Muscle layer of duodenum (tissue), 2 donors: Measurements from ENCODE around the gene ST8SIA5.
"Not testable (repeated sequence)": the region's sequence is repeated elsewhere in the genome, so short reads cannot be mapped to it uniquely, and the experiment has no call there.

Experiments
- H3K27ac ChIP-seq: one replicate; pipeline ENCODE4 v1.7.0; 2013; ENCODE audit warnings: mild to moderate bottlenecking, low read length
- H3K27me3 ChIP-seq: one replicate; pipeline ENCODE4 v1.7.0; 2013; ENCODE audit warnings: low read depth, mild to moderate bottlenecking, control low read depth, low read length
- H3K36me3 ChIP-seq, 2 donors: one replicate each; pipeline ENCODE4 v1.7.0; 2013; ENCODE audit warnings: low read length in 2 of 2, control low read depth in 1 of 2, mild to moderate bottlenecking in 1 of 2; ENCODE audit not compliant: insufficient read depth in 2 of 2, control insufficient read depth in 1 of 2
- H3K4me1 ChIP-seq, 2 donors: one replicate each; pipeline ENCODE4 v1.7.0; 2013; ENCODE audit warnings: low read length in 2 of 2, mild to moderate bottlenecking in 2 of 2, control low read depth in 1 of 2, moderate library complexity in 1 of 2; ENCODE audit not compliant: insufficient read depth in 2 of 2, control insufficient read depth in 1 of 2
- H3K4me3 ChIP-seq, 2 donors: one replicate each; pipeline ENCODE4 v1.7.0; 2013; ENCODE audit warnings: low read length in 2 of 2, low read depth in 1 of 2, mild to moderate bottlenecking in 1 of 2
- H3K9me3 ChIP-seq, 2 donors: one replicate each; pipeline ENCODE4 v1.7.0; 2013; ENCODE audit warnings: low read length in 2 of 2, control low read depth in 1 of 2, mild to moderate bottlenecking in 1 of 2; ENCODE audit not compliant: control insufficient read depth in 1 of 2
- donor health status: healthy.

The ST8SIA5 gene, protein sequence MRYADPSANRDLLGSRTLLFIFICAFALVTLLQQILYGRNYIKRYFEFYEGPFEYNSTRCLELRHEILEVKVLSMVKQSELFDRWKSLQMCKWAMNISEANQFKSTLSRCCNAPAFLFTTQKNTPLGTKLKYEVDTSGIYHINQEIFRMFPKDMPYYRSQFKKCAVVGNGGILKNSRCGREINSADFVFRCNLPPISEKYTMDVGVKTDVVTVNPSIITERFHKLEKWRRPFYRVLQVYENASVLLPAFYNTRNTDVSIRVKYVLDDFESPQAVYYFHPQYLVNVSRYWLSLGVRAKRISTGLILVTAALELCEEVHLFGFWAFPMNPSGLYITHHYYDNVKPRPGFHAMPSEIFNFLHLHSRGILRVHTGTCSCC

DNA sequence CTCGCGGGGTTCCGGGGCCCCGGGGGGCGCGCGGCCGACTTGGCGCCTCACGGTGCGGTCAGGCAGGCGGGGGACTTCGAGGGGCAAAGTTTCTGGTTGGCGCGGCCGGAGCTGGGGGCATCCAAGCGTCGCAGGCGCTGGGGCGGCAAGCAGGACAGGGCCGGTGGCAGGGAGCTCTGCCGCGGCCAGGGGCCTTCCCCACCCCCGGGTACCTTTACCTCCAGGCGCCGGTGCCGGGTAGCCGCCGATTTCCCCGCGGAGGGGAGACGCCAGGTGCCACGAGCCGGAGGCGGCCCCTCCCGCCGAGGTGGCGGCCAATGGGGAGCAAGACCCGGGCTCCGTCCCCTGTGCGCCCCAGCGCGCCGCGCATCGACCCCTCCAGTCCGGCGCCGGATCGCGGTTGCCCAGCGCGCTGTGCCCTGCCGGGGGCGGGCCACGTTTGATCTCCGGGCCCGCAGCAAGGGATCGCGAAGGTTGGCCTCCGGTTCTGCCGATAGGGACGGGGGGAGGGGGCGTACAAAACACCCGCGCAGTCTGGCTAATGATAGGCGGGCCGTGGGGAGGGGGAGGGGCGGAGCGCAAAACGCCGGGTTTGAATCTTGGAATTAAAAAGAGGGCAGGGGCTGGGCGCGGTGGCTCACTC lies at the start of gene ST8SIA5:
ST8SIA5 (minus strand) TSS at position 495 of the 643 bp plus-strand sequence. CDS start 545 bp downstream, outside the sequence.
- no peaks in the 10 kb centered on the region for H3K36me3 ChIP-seq
- peak within 1 kb of the TSS in 1 of 2 donors; percentile 68 for H3K4me3 ChIP-seq
- H3K4me1 ChIP-seq = peaks cover 0 to 29% of the 10 kb centered on the region in 2 donors
- no peak within 1 kb of the TSS for H3K27ac ChIP-seq
- H3K9me3 ChIP-seq = no peaks in the 10 kb centered on the region
- peaks cover 22% of the 10 kb centered on the region for H3K27me3 ChIP-seq

DNA sequence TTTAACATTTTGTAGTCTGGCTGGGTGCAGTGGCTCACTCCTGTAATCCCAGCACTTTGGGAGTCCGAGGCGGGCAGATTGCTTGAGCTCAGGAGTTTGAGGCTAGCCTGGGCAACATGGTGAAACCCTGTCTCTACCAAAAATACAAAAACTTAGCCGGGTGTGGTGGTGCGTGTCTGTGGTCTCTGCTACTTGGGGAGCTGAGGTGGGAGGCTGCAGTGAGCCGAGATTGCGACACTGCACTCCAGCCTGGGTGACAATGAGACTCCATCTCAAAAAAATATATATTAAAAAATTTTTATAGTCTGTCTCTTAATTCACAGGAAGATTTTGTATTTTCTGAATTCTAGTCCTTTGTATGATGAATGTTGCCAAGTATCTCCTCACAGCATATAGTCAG lies 39.1 kb upstream of the ST8SIA5 start:
- not testable (repeated sequence) for H3K4me1 ChIP-seq, H3K27ac ChIP-seq, H3K36me3 ChIP-seq, H3K27me3 ChIP-seq, H3K4me3 ChIP-seq, H3K9me3 ChIP-seq

DNA sequence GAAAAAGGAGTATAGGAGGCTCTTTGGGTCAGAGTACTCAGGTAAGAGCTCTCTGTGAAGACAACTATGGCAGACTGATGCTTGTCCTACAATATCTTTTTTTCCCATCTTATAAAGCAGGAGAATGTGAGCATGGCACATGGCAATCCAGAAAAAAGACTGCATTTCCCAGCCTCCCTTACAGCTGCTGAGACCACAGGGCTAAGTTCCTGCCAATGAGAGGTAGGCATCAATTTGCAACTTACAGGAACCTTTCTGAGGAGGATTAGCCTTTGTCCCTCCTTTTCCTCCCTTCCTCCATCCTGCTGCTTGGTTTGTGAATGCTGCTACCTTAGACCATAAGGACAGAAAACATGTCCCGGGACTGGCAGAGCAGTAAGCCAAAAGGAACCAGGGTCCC lies 37.8 kb upstream of the ST8SIA5 start:
- no peak overlapping the region for H3K27ac ChIP-seq
- no peak overlapping the region for H3K4me3 ChIP-seq
- no peaks in the 10 kb centered on the region for H3K27me3 ChIP-seq
- H3K4me1 ChIP-seq = no peaks in the 10 kb centered on the region
- peaks cover 0 to 4% of the 10 kb centered on the region in 2 donors for H3K9me3 ChIP-seq
- no peaks in the 10 kb centered on the region for H3K36me3 ChIP-seq

DNA sequence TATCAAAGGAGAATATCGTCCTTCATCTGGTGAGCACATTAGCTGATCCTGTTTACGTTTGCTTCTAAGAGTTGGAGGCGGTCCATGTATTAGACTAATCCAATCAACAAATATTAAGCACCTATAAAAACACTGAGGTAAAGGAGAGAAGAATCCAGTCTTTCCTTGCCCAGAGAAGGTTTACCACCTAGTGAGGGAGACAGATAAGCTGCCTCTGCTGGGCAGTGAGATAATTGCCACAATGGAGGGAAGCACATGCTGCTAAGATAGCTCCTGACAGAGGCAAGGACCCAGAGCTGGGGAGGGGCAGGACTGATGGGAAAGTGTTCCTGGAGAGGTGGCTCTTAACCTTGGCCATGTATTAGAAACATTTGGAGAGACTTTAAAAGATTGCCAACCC lies 36.7 kb upstream of the ST8SIA5 start:
- no peak overlapping the region for H3K27ac ChIP-seq
- H3K36me3 ChIP-seq = no peaks in the 10 kb centered on the region
- peaks cover 0 to 4% of the 10 kb centered on the region in 2 donors for H3K9me3 ChIP-seq
- H3K4me3 ChIP-seq = no peak overlapping the region
- no peaks in the 10 kb centered on the region for H3K27me3 ChIP-seq
- H3K4me1 ChIP-seq = no peaks in the 10 kb centered on the region

DNA sequence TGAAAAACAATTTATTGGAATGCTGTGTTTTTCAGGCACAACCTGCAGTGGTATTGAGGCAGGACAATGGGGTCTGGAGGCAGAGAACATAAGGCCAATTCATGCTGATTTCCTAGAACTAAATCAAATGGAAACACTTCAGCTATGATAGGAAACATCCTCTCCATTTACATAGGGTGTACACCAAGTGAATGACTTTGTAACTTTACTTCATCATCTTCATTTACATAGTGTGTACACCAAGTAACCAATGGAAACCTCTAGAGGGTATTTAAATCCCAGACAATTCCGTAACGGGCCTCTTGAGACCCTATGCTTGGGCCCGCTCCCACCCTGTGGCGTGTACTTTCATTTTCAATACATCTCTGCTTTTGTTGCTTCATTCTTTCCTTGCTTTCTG lies 32.2 kb upstream of the ST8SIA5 start:
- Histone ChIP-seq H3K27ac (no peak overlapping the region), H3K27me3 (no peaks in the 10 kb centered on the region), H3K4me1 (no peaks in the 10 kb centered on the region), H3K9me3 (peaks cover 0 to 10% of the 10 kb centered on the region in 2 donors), H3K36me3 (no peaks in the 10 kb centered on the region), H3K4me3 (no peak overlapping the region)

DNA sequence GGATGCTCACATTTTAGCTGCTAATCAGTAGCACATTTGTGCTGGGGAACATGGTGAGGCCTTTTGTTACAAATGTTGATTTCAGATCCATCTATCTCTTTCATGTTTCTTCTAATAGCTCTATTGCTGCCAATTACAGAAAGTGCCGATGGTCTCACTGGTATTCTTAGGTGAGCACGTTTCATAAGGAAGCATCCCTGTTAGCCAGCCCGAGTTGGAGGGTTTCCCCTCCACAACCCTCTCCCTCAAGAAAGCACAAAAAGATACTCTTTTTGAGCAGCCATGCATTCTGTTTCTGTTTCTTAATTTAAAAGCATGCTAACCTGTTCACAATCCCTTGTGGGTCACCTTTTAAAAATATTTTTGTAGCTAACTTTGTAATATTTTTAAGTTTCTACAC lies 30.8 kb upstream of the ST8SIA5 start:
- peaks cover 0 to 10% of the 10 kb centered on the region in 2 donors for H3K9me3 ChIP-seq
- no peak overlapping the region for H3K27ac ChIP-seq
- H3K4me1 ChIP-seq = no peaks in the 10 kb centered on the region
- no peaks in the 10 kb centered on the region for H3K36me3 ChIP-seq
- no peaks in the 10 kb centered on the region for H3K27me3 ChIP-seq
- no peak overlapping the region for H3K4me3 ChIP-seq

DNA sequence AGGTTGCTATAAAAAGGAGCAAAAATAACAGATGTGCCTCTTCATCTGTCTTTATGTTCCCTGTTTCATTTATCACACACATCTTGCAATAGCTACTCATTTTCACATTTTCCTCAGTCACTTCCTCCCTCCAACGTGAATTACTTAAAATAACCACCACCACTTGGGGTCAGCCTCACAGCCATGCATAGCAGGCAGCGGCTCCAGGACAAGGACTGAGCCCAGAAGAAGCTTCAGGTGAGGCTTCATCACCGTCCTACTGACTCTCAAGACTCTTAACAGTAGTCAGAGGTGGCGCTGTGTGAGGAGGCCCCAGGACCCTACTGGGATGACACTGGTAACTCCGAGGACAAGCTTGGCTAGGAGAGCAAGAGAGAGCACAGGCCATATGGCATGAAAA lies 15.5 kb upstream of the ST8SIA5 start:
- H3K9me3 ChIP-seq = no peaks in the 10 kb centered on the region
- no peaks in the 10 kb centered on the region for H3K36me3 ChIP-seq
- H3K4me3 ChIP-seq = no peak overlapping the region
- H3K4me1 ChIP-seq = no peaks in the 10 kb centered on the region
- no peaks in the 10 kb centered on the region for H3K27me3 ChIP-seq
- no peak overlapping the region for H3K27ac ChIP-seq

DNA sequence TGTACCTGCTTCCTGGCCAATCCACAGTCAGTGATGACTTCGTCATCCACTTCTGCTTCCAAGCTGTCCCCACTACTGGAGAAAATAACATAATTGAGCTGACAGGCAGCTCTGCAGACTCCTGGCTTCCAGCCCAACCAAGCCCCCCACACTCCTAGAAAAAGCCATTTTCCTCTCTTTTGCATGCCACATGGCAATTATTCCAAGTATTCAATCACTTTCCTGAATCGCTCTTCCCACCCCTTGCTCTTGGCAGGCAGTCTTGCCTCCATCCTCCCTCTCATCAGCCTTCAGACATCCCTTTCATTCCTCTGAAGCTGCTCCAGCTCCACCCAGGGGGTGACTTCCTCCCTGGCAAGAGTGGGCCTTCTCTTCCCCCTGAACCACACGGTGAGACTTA lies 14.3 kb upstream of the ST8SIA5 start:
- no peaks in the 10 kb centered on the region for H3K27me3 ChIP-seq
- no peak overlapping the region for H3K27ac ChIP-seq
- no peaks in the 10 kb centered on the region for H3K36me3 ChIP-seq
- H3K4me3 ChIP-seq = no peak overlapping the region
- no peaks in the 10 kb centered on the region for H3K9me3 ChIP-seq
- no peaks in the 10 kb centered on the region for H3K4me1 ChIP-seq

DNA sequence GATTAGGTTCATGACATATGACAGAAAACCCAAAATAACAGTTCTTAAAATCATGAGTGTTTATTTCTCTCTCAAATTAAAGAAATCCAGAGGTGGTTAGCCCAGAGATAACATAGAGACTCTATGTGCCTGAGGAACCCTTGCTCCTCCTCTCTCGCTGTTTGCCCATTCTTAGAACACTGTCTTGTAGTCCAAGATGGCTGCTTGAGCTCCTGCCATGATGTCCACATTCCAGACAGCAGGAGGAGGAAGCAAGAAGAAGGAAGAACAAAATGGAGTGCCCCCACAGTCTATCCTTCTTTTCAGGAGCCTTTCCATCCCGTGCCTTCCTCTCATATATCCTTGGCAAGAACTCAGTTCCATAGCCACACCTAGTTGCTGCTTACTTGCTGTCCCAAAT lies 13.9 kb upstream of the ST8SIA5 start:
- Histone ChIP-seq H3K4me3 (no peak overlapping the region), H3K9me3 (no peaks in the 10 kb centered on the region), H3K4me1 (no peaks in the 10 kb centered on the region), H3K36me3 (no peaks in the 10 kb centered on the region), H3K27me3 (no peaks in the 10 kb centered on the region), H3K27ac (no peak overlapping the region)

DNA sequence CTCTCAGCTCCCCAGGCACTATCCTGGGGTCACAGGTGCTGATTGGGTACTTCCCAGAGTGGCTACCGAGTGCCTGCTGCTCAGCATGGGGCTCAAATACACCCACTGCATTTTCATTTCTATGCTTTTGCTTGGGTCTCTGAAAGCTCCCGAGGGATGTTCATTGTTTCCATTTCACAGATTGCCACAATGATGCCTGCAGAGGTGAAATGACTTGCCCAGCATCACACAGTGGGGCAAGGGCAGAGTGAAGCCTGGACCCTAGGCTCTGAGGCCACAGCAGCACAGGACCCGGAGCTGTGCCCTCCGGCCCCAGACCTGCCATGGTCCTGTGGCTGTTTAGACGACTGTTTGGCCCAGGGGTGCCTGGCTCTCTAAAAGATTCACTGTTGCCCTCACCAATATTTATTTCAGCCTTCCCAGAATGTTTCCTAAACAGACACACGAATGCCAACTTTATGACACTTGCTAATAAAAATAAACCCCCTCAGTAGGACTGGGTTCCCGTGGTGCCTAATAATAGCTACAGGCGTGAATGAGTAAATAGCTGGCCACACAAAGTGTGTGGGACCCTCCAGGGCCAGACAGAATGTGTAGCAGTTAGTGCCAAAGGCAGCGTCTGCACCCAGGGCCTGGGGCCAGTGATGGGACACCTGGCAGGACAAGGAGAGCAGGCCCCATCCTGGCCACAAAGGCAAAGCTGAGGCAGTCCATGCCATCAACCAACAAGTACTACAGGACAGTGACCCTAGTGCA lies 11.5 kb upstream of the ST8SIA5 start:
- Histone ChIP-seq H3K36me3 (no peaks in the 10 kb centered on the region), H3K4me1 (no peaks in the 10 kb centered on the region), H3K27ac (no peak overlapping the region), H3K9me3 (no peaks in the 10 kb centered on the region), H3K27me3 (no peaks in the 10 kb centered on the region), H3K4me3 (no peak overlapping the region)

DNA sequence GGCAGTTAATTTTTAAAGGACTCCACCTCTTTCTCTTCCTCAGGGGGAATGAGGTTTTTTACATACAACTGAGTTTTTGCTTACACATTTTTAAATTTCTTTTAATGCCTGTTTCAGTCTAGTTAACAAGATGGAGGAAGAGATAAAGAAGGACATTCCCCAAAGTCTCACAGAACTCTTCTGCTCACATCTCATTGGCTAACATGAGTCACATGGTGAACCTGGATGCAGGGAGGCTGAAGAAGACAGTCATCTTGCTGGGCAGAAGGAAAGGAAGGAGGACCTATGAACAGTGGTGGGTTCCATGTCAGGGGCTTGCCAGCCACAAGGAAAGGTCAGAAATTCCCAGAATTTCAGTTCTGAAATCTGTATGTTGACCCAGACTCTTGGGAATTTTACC lies 10.4 kb upstream of the ST8SIA5 start:
- no peaks in the 10 kb centered on the region for H3K36me3 ChIP-seq
- H3K4me1 ChIP-seq = no peaks in the 10 kb centered on the region
- H3K4me3 ChIP-seq = no peak overlapping the region
- no peaks in the 10 kb centered on the region for H3K27me3 ChIP-seq
- H3K27ac ChIP-seq = no peak overlapping the region
- H3K9me3 ChIP-seq = no peaks in the 10 kb centered on the region
